Retinal pigment epithelial cell (primary cell): ENCODE measurements around the gene PSMD3.

Source experiments
- DNase-seq: peaks from one replicate; pipeline ENCODE4 v3.0.0-alpha.2; 2010; ENCODE audit warnings: low read depth
- H3K4me3 ChIP-seq: 2 replicates; pipeline ENCODE4 v1.5.1; 2011; ENCODE audit warnings: mild to moderate bottlenecking, low read length, control low read depth, moderate library complexity
- CTCF ChIP-seq: conservative IDR thresholded peaks from 2 replicates; pipeline ENCODE4 v1.5.1; 2011; ENCODE audit warnings: low read depth, low read length, control low read depth, inconsistent platforms

PSMD3 gene

GRCh38 chr17:40031706-40032105 is 51.1 kb downstream of the PSMD3 start:
- DNase-seq = no peak
- TF ChIP-seq CTCF = no peak
- no peak overlapping the region for H3K4me3 ChIP-seq

- H3K4me3 ChIP-seq = no peak overlapping the region
- DNase-seq = no peak
- TF ChIP-seq CTCF = no peak
These were observed 52.0 kb downstream of the PSMD3 start for GRCh38 chr17:40032322-40033320.

GRCh38 chr17:40033339-40033738 is 52.7 kb downstream of the PSMD3 start:
- DNase-seq = no peak
- H3K4me3 ChIP-seq = no peak overlapping the region
- no peak for TF ChIP-seq CTCF

GRCh38 chr17:40034426-40035161 is 54.0 kb downstream of the PSMD3 start:
- H3K4me3 ChIP-seq = no peak overlapping the region
- no peak for TF ChIP-seq CTCF
- DNase-seq = no peak

- no peak for DNase-seq
- H3K4me3 ChIP-seq = no peak overlapping the region
- peak; percentile 94 for TF ChIP-seq CTCF
These were observed 54.6 kb downstream of the PSMD3 start for GRCh38 chr17:40035162-40035559.

- DNase-seq = peak; percentile 28
- TF ChIP-seq CTCF = peak; percentile 87
- no peak overlapping the region for H3K4me3 ChIP-seq
These were observed 58.4 kb downstream of the PSMD3 start for GRCh38 chr17:40038882-40039513.
